ENCODE measurements around the gene SNX17.

Gene SNX17

GRCh38 chr2:27370816-27371620 is 602 bp downstream of the SNX17 start:
- peak overlapping the region; percentile 99 for H3K4me3 ChIP-seq (ENCODE audit: low read depth, low read length)
- TF ChIP-seq CTCF (conservative IDR thresholded peaks at IDR 0.05; ENCODE audit: low read depth, low read length), result no peak
- peak; percentile 71 for DNase-seq (ENCODE audit: low read depth)

GRCh38 chr2:27372937-27373336 is 2.5 kb downstream of the SNX17 start:
- H3K4me3 ChIP-seq (ENCODE audit: low read depth, low read length), result no peak overlapping the region
- TF ChIP-seq CTCF (conservative IDR thresholded peaks at IDR 0.05; ENCODE audit: low read depth, low read length), result no peak
- no peak for DNase-seq (ENCODE audit: low read depth)

GRCh38 chr2:27373567-27373966 is 3.2 kb downstream of the SNX17 start:
- DNase-seq (ENCODE audit: low read depth), result no peak
- no peak for TF ChIP-seq CTCF (conservative IDR thresholded peaks at IDR 0.05; ENCODE audit: low read depth, low read length)
- H3K4me3 ChIP-seq (ENCODE audit: low read depth, low read length), result no peak overlapping the region

GRCh38 chr2:27375513-27376099 is 5.2 kb downstream of the SNX17 start:
- no peak for DNase-seq (ENCODE audit: low read depth)
- no peak overlapping the region for H3K4me3 ChIP-seq (ENCODE audit: low read depth, low read length)
- no peak for TF ChIP-seq CTCF (conservative IDR thresholded peaks at IDR 0.05; ENCODE audit: low read depth, low read length)

GRCh38 chr2:27376151-27376865 is 5.9 kb downstream of the SNX17 start:
- no peak for TF ChIP-seq CTCF (conservative IDR thresholded peaks at IDR 0.05; ENCODE audit: low read depth, low read length)
- H3K4me3 ChIP-seq (ENCODE audit: low read depth, low read length), result no peak overlapping the region

GRCh38 chr2:27376866-27377617 is 6.6 kb downstream of the SNX17 start:
- no peak for DNase-seq (ENCODE audit: low read depth)
- no peak overlapping the region for H3K4me3 ChIP-seq (ENCODE audit: low read depth, low read length)

More at GRCh38 chr2:27376151-27376865, 5.9 kb downstream of the SNX17 start:
- no peak for DNase-seq (ENCODE audit: low read depth)

More at GRCh38 chr2:27376866-27377617, 6.6 kb downstream of the SNX17 start:
- TF ChIP-seq CTCF (conservative IDR thresholded peaks at IDR 0.05; ENCODE audit: low read depth, low read length), result no peak

Measured in choroid plexus epithelial cell (primary cell).